ENCODE data around the gene UFC1. TPM values are rescaled to one million over a fixed set of nuclear protein-coding genes. Genes with fewer than 3 reads are reported as not detected.

The UFC1 gene
- total RNA-seq, 1 donor from 2014 or later: 109 TPM

DNA sequence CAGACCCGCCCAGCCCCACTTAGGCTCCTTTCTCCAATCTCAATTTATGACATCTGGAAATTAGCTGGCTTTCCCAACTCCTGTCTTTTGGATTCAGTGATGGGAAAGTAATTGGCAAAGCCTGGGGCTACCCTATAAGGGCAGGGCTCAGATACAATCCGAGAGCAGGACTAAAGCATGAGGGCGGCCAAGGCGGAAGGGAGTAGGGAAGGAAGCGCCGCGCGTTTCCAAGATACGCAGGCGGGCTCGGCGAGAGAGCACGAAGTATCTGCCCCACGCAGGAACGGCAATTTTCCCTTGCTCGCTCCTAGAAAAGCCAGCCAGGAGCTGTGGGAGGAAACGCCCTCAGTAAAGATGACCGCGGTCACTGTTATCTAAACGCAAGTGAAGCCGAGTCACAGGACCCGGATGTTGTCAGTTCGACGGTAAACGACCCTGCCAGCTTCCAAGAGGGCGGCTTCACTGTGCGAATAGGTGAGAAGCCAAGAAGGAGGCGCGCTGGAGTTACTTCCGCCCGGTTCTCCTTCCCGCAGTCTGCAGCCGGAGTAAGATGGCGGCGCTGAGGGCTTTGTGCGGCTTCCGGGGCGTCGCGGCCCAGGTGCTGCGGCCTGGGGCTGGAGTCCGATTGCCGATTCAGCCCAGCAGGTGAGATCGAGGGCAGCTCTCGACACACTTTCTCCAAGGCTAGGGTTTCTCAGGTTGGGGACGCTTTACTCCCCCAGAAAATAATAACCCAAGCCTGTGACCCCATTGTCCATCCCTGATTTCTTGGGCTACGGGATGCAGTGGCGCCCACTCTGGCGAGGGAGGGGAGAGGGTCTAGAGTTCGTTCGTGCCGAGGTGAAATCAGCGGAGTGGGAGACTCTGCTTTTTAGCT lies 48.3 kb downstream of the UFC1 start, which contains the start of gene NDUFS2:
Gene NDUFS2, plus strand, starts transcription at position 532 of the 877 bp plus-strand sequence. Its CDS starts 19 bp downstream, at position 551.
- intact Hi-C loops (cut with micrococcal nuclease): loop anchor here (1.0 kb wide), 10 partner anchors 10 to 157 kb away; partner anchors contain the start of genes DEDD, PPOX, SDHC and UFC1

GRCh38 chr1:161206411-161207140 lies 52.8 kb downstream of the UFC1 start:
- intact Hi-C loops (cut with micrococcal nuclease): no loop called here

- intact Hi-C loops (cut with micrococcal nuclease): no loop called here
These were observed 53.4 kb downstream of the UFC1 start for GRCh38 chr1:161207173-161207572.

Other genes with a start within 250 kb of the UFC1 start
- gene ITLN2, start 199.2 kb upstream of the UFC1 start, total RNA-seq: not detected in 2 replicates
- gene F11R, start 132.8 kb upstream of the UFC1 start, total RNA-seq: 17.4 and 19.7 TPM in 2 replicates
- 40.8 and 43.5 TPM in 2 replicates for gene TSTD1, start 115.0 kb upstream of the UFC1 start, total RNA-seq
- 78.3 and 86.9 TPM in 2 replicates for gene USF1, start 108.0 kb upstream of the UFC1 start, total RNA-seq
- gene ARHGAP30, start 84.1 kb upstream of the UFC1 start, total RNA-seq: 301 and 314 TPM in 2 replicates
- not detected in 2 replicates for gene NECTIN4, start 64.4 kb upstream of the UFC1 start, total RNA-seq
- not detected in 2 replicates for gene KLHDC9, start 55.6 kb upstream of the UFC1 start, total RNA-seq
- gene PFDN2, start 35.9 kb upstream of the UFC1 start, total RNA-seq: 71.4 and 71.5 TPM in 2 replicates
- gene NIT1, start 35.9 kb upstream of the UFC1 start, total RNA-seq: 39.1 and 40.6 TPM in 2 replicates
- 41.5 and 47.6 TPM in 2 replicates for gene DEDD, start 21.3 kb upstream of the UFC1 start, total RNA-seq
- gene USP21, start 5.5 kb downstream of the UFC1 start, total RNA-seq: 30.6 and 33.6 TPM in 2 replicates
- 29.5 and 30.7 TPM in 2 replicates for gene PPOX, start 12.4 kb downstream of the UFC1 start, total RNA-seq
- gene B4GALT3, start 23.5 kb downstream of the UFC1 start, total RNA-seq: 56.3 and 58.4 TPM in 2 replicates
- 2.2 and 2.4 TPM in 2 replicates for gene ADAMTS4, start 45.1 kb downstream of the UFC1 start, total RNA-seq
- 82.8 and 88.5 TPM in 2 replicates for gene NDUFS2, start 48.4 kb downstream of the UFC1 start, total RNA-seq
- gene FCER1G, start 61.3 kb downstream of the UFC1 start, total RNA-seq: 1.7 and 2.9 TPM in 2 replicates
- gene APOA2, start 69.7 kb downstream of the UFC1 start, total RNA-seq: not detected in 2 replicates
- gene TOMM40L, start 72.1 kb downstream of the UFC1 start, total RNA-seq: 26.4 and 27.1 TPM in 2 replicates
- not detected in 2 replicates for gene NR1I3, start 84.2 kb downstream of the UFC1 start, total RNA-seq
- 0.15 and 0.29 TPM in 2 replicates for gene PCP4L1, start 104.8 kb downstream of the UFC1 start, total RNA-seq
- gene MPZ, start 156.0 kb downstream of the UFC1 start, total RNA-seq: 6.1 and 7.0 TPM in 2 replicates
- gene SDHC, start 160.4 kb downstream of the UFC1 start, total RNA-seq: 171 TPM in 2 replicates
- gene CFAP126, start 213.9 kb downstream of the UFC1 start, total RNA-seq: not detected in 2 replicates

All from T-helper 1 cell treated with Interleukin-12 subunit alpha and Interleukin-12 subunit beta and Interleukin-4 antibody, amounts not matched to agents 30 ng/mL and 1 ng/mL, for 36 hours (primary cell).